Naive B cell (primary cell): ENCODE measurements around the gene PHPT1. TPM values are rescaled to one million over a fixed set of nuclear protein-coding genes. Genes with fewer than 3 reads are reported as not detected.
"Not testable (repeated sequence)": the region's sequence is repeated elsewhere in the genome, so short reads cannot be mapped to it uniquely, and the experiment has no call there.

Source experiments
- ATAC-seq, 2 donors: fragments of 150-1000 bp; cut with Tn5 transposase; 2 replicates each; pipeline ENCODE4 v1.10.0; 2021; ENCODE audit warnings: low read depth in 2 of 2, mild to moderate bottlenecking in 2 of 2, moderate library complexity in 2 of 2
- DNase-seq: peaks from one replicate; pipeline ENCODE4 v3.0.0; 2022
- H3K27ac Mint-ChIP-seq, 6 donors: one replicate each; pipeline ENCODE4 v1.8.0; 2020 to 2022; ENCODE audit warnings: mild to moderate bottlenecking in 6 of 6, mixed read lengths in 6 of 6, moderate library complexity in 5 of 6, inconsistent platforms in 2 of 6
- H3K27me3 Mint-ChIP-seq, 3 donors: one replicate each; pipeline ENCODE4 v1.8.0; 2021 to 2022; ENCODE audit warnings: mixed read lengths in 3 of 3, mild to moderate bottlenecking in 1 of 3
- H3K36me3 Mint-ChIP-seq, 2 donors: one replicate each; pipeline ENCODE4 v1.8.0; 2020 to 2022; ENCODE audit warnings: mixed read lengths in 2 of 2, inconsistent platforms in 1 of 2, mild to moderate bottlenecking in 1 of 2
- H3K4me1 Mint-ChIP-seq, 3 donors: one replicate each; pipeline ENCODE4 v1.8.0; 2020 to 2022; ENCODE audit warnings: mixed read lengths in 3 of 3, inconsistent platforms in 1 of 3, mild to moderate bottlenecking in 1 of 3, moderate library complexity in 1 of 3
- H3K4me3 Mint-ChIP-seq, 8 donors: one replicate each; pipeline ENCODE4 v1.8.0; 2020 to 2022; ENCODE audit warnings: mild to moderate bottlenecking in 8 of 8, mixed read lengths in 8 of 8, moderate library complexity in 8 of 8, inconsistent platforms in 2 of 8
- H3K9me3 Mint-ChIP-seq, 7 donors: one replicate each; pipeline ENCODE4 v1.8.0; 2020 to 2022; ENCODE audit warnings: mixed read lengths in 7 of 7, mild to moderate bottlenecking in 5 of 7, inconsistent platforms in 2 of 7, moderate library complexity in 1 of 7
- polyA plus RNA-seq, 6 donors: library from polyadenylated mRNA; unstranded; fragments of 300-500 nt; fragmentation: Illumina TruSeq; gene quantifications; one replicate each; pipeline ENCODE4 v1.2.3, GENCODE V29; 2021; ENCODE audit warnings: low read depth in 6 of 6

The PHPT1 gene
- polyA plus RNA-seq, 6 donors from 2014 or later, result 48.0 to 67.7 (median 49.6) TPM

DNA sequence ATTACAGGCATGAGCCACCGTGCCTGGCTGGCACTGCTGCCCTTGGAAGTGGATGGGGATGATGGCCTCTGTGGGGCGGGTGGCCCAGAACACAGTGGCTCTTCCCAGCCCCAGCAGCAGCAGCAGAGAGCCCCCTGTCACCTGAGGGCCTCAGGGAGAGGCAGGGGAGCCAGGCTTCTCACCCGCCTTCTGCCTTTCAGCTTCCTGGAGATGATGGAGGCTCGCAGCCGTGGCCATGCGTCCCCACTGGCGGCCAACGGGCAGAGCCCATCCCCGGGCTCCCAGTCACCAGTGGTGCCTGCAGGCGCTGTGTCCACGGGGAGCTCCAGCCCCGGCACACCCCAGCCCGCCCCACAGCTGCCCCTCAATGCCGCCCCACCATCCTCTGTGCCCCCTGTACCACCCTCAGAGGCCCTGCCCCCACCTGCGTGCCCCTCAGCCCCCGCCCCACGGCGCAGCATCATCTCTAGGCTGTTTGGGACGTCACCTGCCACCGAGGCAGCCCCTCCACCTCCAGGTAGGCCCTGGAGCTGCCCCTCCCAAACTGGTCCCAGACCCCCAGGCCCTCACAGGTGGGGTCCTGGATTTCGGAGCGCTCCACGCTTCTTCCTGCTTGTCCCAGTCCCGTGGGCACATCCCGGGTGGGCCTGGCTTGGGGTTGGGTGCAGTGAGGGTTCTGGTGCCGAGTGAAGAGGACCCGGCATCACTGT lies 11.9 kb upstream of the PHPT1 start:
- Mint-ChIP-seq H3K9me3 (no peaks in the 10 kb centered on the region), H3K4me1 (peaks cover 3 to 10% (median 7%) of the 10 kb centered on the region in 3 donors), H3K4me3 (no peak overlapping the region), H3K27ac (no peak overlapping the region), H3K36me3 (peaks cover 0 to 8% of the 10 kb centered on the region in 2 donors), H3K27me3 (peaks cover 0 to 2% (median 0%) of the 10 kb centered on the region in 3 donors)
- ATAC-seq, result no peak
- no peak for DNase-seq

DNA sequence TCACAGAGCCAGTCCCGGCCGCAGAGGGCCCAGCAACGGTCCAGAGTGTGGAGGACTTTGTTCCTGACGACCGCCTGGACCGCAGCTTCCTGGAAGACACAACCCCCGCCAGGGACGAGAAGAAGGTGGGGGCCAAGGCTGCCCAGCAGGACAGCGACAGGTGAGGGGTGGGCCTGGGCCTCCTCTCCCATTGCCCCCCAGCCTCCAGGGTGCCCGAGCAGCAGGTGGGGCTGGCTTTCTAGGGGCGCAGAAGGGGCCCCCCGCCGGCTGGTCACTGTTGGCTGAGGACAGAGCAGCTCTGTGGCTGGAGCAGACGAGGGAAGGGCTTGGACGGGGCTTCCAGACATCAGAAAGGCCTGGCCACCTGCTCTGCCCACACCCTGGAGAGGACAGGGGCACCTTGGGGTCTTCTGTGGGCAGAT lies 11.3 kb upstream of the PHPT1 start:
- H3K27ac Mint-ChIP-seq, H3K4me3 Mint-ChIP-seq, H3K36me3 Mint-ChIP-seq, H3K9me3 Mint-ChIP-seq, H3K27me3 Mint-ChIP-seq, DNase-seq, ATAC-seq: not testable (repeated sequence)
- peaks cover 5 to 14% (median 9%) of the 10 kb centered on the region in 3 donors for H3K4me1 Mint-ChIP-seq

DNA sequence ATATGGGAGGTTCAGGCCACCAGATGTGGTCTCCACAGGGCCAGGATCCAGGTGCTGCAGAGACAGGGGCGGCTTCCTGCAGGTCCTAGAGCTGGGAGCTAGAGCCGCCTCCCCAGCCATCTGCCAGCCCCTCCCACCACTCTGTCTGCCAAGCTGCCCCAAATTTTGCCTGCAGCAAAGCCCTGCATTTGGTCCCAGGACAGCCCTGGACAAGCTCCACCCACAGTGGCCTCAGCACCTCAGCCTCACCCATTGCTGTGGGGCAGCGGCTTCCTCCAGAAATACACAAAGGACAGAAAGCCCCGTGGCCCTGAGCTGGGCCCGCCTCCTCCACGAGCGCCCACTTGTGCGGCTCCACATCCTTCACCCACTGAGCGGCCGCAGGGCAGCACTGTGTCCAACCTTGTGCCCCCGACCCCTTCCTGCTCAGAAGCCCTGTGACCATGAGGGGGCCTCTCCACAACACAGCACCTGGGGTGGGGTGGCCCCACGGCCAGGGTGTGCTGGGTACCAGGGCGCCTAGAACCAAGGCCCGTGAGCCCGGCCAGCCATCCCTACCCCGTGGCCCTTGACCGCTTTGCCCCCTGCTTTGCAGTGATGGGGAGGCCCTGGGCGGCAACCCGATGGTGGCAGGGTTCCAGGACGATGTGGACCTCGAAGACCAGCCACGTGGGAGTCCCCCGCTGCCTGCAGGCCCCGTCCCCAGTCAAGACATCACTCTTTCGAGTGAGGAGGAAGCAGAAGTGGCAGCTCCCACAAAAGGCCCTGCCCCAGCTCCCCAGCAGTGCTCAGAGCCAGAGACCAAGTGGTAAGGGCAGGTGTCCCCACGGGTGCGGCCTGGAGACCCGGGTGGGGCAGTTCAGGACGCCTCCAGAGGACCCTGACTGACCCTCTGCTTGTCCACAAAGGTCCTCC lies 10.6 kb upstream of the PHPT1 start:
- no peak for ATAC-seq

DNA sequence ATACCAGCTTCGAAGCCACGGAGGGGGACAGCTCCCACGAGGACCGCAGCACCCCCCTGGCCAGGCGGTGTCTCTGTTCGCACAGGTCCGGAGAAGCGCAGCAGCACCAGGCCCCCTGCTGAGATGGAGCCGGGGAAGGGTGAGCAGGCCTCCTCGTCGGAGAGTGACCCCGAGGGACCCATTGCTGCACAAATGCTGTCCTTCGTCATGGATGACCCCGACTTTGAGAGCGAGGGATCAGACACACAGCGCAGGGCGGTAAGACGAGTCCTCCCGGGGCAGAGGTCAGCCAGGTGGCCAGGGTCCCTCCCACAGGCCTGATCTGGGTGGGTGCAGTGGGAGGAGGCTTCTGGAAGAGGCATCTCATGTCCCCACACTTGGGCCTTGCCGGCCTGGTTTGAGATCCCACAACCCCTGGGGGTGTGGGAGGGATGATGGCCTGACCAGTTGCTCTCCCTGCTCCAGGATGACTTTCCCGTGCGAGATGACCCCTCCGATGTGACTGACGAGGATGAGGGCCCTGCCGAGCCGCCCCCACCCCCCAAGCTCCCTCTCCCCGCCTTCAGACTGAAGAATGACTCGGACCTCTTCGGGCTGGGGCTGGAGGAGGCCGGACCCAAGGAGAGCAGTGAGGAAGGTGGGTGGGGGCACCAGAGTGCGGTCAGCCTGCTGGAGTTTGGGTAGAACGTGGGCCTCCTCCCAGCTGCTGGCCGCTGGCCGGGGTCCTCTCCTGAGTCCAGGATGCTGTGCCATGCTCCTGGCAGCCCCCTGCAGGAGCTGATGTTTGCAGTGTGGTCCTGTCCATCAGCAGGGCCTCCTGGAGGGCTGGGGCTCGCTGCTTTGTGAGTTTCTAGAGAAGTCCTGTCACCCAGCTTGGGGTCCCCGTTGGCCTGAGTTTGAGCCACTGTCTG lies 9.7 kb upstream of the PHPT1 start:
- no peak overlapping the region for H3K27ac Mint-ChIP-seq
- peaks cover 0 to 8% of the 10 kb centered on the region in 2 donors for H3K36me3 Mint-ChIP-seq
- peaks cover 8 to 22% (median 9%) of the 10 kb centered on the region in 3 donors for H3K4me1 Mint-ChIP-seq
- ATAC-seq (no peak), DNase-seq (no peak)
- peaks cover 0 to 9% (median 0%) of the 10 kb centered on the region in 3 donors for H3K27me3 Mint-ChIP-seq
- no peaks in the 10 kb centered on the region for H3K9me3 Mint-ChIP-seq
- peak overlapping the region in 2 of 8 donors; percentile 59 to 65 for H3K4me3 Mint-ChIP-seq

More for the DNA sequence above, 10.6 kb upstream of the PHPT1 start:
- peak overlapping the region in 1 of 6 donors; percentile 47 for H3K27ac Mint-ChIP-seq
- H3K9me3 Mint-ChIP-seq, result no peaks in the 10 kb centered on the region
- peak overlapping the region in 1 of 8 donors; percentile 74 for H3K4me3 Mint-ChIP-seq
- DNase-seq, result no peak
- H3K4me1 Mint-ChIP-seq, result peaks cover 7 to 17% (median 9%) of the 10 kb centered on the region in 3 donors
- peaks cover 0 to 8% of the 10 kb centered on the region in 2 donors for H3K36me3 Mint-ChIP-seq
- peaks cover 0 to 5% (median 0%) of the 10 kb centered on the region in 3 donors for H3K27me3 Mint-ChIP-seq

DNA sequence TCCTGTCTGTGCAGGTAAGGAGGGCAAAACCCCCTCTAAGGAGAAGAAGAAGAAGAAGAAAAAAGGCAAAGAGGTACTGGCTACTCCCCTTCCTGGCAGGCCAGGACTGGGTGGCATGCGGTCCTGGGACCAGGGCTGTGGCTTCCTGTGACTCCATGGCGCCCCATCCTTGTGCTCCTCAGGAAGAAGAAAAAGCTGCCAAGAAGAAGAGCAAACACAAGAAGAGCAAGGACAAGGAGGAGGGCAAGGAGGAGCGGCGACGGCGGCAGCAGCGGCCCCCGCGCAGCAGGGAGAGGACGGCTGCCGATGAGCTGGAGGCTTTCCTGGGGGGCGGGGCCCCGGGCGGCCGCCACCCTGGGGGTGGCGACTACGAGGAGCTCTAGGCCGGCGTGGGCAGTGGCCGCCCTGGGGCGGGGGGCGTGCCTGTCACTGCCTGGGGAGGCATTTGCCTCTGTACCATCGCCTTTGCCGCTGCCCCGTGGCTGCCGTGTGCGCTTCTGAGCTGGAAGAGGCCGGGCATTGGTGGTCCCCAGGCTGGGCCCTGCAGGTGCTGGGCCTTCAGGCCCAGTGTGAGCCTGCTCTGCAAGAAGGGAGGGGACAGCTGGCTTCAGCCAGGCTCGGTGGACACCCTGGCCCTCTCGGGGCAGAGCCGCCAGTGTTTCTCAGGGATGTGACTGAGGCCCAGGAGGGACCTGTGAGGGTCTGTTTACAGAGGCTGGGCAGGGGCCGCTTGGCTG lies 8.9 kb upstream of the PHPT1 start:
- no peaks in the 10 kb centered on the region for H3K9me3 Mint-ChIP-seq
- no peak for ATAC-seq
- peak overlapping the region in 3 of 8 donors; percentile 49 to 65 (median 59) for H3K4me3 Mint-ChIP-seq
- peaks cover 8 to 22% (median 9%) of the 10 kb centered on the region in 3 donors for H3K4me1 Mint-ChIP-seq
- H3K27me3 Mint-ChIP-seq, result peaks cover 0 to 9% (median 0%) of the 10 kb centered on the region in 3 donors
- H3K36me3 Mint-ChIP-seq, result peaks cover 0 to 8% of the 10 kb centered on the region in 2 donors
- H3K27ac Mint-ChIP-seq, result peak overlapping the region in 2 of 6 donors; percentile 66 to 87
- DNase-seq, result no peak

DNA sequence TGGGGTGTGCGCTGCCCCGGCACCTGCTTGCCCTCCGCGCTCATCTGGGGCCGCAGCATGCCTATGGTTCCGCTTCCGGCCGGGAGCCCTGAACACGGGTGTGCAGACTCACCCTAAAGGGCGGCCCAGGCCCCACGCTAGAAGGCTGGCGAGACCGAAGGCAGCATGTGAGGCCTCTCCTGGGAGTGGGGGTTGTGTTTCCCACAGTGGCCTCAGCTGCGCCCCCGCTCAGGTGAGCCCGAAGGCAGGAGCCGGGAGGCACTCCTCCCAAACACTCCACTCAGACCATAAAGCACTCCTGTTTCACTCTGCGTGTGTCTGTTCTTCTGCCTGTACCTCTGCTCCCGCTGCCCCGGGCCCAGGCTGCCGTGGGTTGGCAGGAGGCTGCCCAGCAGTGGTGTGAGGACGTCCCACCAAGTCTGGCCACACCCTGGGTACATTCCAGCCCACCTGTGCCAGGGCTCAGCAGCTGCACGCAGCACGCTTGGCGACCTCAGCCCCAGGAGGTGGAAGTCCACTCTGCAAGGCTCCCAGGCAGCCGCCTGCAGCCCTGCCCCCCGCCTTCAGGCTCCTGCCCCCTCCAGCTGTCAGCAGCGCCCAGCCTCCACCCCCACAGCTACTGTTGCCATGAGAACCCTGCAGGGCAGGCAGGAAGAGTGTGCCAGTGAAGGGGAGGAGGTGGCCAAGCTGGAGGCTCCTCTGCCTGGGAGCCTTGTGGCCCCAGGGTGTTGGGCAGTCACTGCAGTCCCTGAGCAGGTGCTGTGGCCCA lies 8.1 kb upstream of the PHPT1 start:
- Mint-ChIP-seq H3K27me3 (peaks cover 0 to 9% (median 0%) of the 10 kb centered on the region in 3 donors), H3K4me1 (peaks cover 8 to 22% (median 9%) of the 10 kb centered on the region in 3 donors), H3K36me3 (peaks cover 0 to 8% of the 10 kb centered on the region in 2 donors), H3K9me3 (no peaks in the 10 kb centered on the region), H3K4me3 (peak overlapping the region in 3 of 8 donors; percentile 12 to 88 (median 22)), H3K27ac (no peak overlapping the region)
- DNase-seq (no peak), ATAC-seq (no peak)

DNA sequence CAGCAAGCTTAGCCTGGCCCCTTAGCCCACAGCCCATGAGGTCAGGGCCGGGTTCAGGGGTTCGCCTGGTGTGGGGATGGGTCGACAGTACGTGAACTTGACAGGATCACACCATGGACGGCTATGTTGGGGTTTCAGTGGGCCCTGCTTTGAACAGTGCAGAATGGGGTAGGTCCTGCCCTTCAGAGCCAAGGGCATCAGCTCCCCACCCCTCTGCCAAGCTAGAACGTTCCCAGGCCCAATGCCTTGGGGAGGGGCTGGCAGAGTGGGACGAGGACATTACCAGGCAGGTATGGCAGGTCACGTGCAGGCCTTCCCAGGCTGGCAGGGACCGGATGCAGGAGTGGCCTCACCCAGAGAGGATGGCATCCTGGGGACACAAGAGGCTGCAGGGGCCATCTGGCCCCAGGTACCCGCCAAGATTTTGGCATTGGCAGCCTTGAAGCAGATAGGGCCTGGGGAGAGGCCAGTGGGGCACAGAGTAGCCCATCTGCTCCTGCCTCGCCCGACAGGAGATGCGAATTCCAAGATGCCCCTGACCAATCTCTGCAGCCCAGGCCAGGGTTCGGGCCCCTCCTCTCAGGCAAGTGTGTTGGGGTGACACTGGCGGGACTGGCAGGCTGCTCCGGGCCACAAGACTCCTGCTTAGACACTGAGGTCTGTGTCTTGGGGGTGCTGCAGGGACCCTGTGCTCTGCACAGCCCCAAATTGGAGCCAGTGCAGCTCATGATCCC lies 7.4 kb upstream of the PHPT1 start:
- ATAC-seq, result not testable (repeated sequence)
- Mint-ChIP-seq H3K4me1 (peaks cover 8 to 27% (median 9%) of the 10 kb centered on the region in 3 donors), H3K27me3 (peaks cover 0 to 14% (median 0%) of the 10 kb centered on the region in 3 donors)

DNA sequence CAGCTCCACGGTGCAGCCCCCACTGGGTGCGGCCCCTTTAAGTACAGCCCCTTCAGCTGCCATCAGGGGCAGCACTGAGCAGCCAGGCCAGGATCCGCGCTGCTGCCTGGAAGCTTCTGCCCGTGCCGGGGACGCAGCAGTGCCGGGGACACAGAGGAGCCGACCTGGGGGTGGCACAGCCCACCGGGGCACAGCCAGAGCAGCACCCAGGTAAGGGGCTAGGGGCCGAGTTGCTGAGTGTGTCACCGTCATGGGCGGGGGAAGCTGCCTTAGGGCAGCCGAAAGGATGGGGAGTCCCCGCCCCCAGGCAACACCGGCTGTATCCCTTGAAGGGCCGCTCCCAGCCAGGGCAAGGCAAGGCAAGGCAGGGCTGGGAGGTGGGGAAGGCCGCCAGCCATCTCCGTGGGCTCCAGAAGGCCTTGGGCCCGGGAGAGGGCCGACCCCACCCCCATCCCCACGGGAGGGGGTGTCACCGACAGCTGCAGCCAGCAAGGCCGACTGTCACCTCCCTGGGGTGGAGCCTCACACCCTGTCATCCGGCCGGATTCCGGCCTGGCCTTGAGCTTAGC lies 6.7 kb upstream of the PHPT1 start, which contains the start of gene AJM1:
Gene AJM1 (plus strand): TSS at position 99 of the 569 bp plus-strand sequence. CDS start 1,937 bp downstream, outside the sequence.
- ATAC-seq, result peak; percentile 88 to 89
- Mint-ChIP-seq H3K27me3 (peaks cover 0 to 16% (median 2%) of the 10 kb centered on the region in 3 donors), H3K27ac (peak within 1 kb of the TSS in 4 of 6 donors; percentile 22 to 96 (median 84)), H3K4me1 (peaks cover 10 to 30% (median 10%) of the 10 kb centered on the region in 3 donors), H3K4me3 (peak within 1 kb of the TSS; percentile 82 to 92 (median 88))
- H3K9me3 Mint-ChIP-seq, H3K36me3 Mint-ChIP-seq: not testable (repeated sequence)
- DNase-seq, result peak; percentile 79

More for the DNA sequence above, 7.4 kb upstream of the PHPT1 start:
- not testable (repeated sequence) for H3K36me3 Mint-ChIP-seq, H3K9me3 Mint-ChIP-seq, DNase-seq
- H3K27ac Mint-ChIP-seq, result peak overlapping the region in 2 of 6 donors; percentile 75 to 92
- peak overlapping the region; percentile 74 to 92 (median 88) for H3K4me3 Mint-ChIP-seq

DNA sequence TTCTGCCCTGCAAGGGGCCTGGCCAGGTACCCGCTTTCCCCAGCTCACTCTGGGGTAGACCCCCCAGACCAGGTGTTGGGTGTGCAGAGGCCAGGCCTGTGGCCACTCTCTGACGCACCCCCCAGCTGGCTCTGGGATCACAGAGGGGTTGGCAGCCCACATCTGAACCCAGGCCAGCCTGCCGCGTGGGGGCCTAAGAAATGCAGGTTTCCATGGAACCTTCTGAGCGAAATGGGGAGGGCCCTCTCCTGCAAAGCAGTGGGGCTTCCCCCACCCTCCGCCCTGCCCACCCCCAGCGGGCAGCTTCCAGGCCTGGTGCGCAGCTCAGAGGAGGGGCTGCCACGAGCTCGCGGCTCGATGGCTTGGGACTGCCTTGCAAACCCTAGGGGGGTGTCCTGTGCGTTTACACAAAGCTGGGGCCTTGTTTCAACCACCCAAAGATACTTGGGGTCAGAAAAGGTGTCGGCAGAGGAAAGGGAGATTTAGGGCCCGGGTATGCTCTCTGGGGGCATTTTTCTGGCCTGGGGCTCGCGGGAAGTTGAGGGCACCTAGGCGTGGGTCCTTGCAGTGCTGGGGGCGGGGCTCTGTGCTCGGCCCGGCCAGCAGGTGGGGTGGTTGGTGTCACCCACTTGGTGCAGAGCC lies 5.9 kb upstream of the PHPT1 start:
- H3K27ac Mint-ChIP-seq, result peak overlapping the region in 4 of 6 donors; percentile 26 to 88 (median 41)
- H3K27me3 Mint-ChIP-seq, result peaks cover 0 to 22% (median 10%) of the 10 kb centered on the region in 3 donors
- peaks cover 15 to 36% (median 18%) of the 10 kb centered on the region in 3 donors for H3K4me1 Mint-ChIP-seq
- peak overlapping the region; percentile 57 to 89 (median 81) for H3K4me3 Mint-ChIP-seq
- H3K9me3 Mint-ChIP-seq, H3K36me3 Mint-ChIP-seq, DNase-seq, ATAC-seq: not testable (repeated sequence)
